Embryonic facial prominence (tissue), 1 donor: ENCODE measurements around the gene XAGE1B.
"Not testable (repeated sequence)": the region's sequence is repeated elsewhere in the genome, so short reads cannot be mapped to it uniquely, and the experiment has no call there.

Experiments
- DNase-seq: peaks from one replicate; pipeline ENCODE4 v3.0.0-alpha.2; 2016; ENCODE audit errors: extremely low spot score

Gene XAGE1B, protein sequence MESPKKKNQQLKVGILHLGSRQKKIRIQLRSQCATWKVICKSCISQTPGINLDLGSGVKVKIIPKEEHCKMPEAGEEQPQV

DNA sequence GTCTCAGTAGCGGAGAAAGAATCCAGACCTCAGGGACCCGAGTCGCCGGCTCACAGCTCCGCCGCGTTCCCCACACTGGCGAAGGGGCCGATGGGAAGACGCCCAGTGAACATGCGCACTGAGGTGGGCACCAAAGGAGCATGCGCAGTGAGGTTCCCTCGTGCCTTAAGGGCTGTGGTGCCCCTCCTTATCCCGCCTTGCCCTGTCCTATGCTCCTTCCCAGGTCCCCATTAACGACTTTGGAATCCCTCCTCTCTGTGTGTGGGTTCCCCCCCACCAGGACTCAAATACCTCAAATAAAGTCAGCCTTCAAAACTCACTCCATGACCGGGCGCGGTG lies at the start of gene XAGE1B:
TSS of gene XAGE1B (minus strand) at position 77 of the 339 bp plus-strand sequence. CDS start 1,536 bp downstream, outside the sequence.
- DNase-seq = not testable (repeated sequence)

DNA sequence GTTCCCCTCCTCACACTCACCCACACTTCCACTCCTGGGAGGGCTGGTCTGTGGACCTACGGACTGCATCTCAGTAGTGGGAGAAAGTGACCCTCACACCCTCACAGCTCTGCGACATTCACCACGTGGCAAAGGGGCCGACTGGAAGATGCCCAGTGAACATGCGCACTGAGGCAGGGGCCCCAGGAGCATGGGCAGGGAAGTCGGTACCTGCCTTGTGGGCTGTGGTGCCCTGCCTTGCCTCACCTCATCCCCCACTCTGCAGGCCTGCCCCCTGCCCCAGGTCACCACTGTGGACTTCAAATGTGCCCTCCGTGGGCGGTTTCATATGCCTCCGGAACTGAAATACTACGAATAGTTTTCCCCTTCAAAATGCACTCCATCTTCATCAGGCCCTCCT lies 46.2 kb upstream of the XAGE1B start:
- no peak for DNase-seq

DNA sequence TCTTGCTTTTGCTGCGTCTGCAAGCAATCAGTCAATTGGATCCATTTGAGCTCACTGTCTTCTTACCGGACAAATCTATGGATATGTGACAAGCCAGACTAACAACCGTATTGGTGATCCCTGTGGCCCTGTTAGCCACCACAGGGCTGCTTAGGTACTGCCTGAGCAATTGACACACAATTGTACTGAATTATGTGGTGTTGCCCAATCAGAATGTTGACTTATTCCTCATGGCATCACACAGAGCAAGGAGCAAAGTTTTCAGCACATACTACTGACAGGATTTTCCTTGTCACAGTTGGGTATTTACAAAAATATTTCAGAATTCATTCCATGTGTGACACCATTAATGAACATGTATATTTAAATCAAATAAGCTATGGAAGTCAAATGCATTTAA lies 41.3 kb upstream of the XAGE1B start:
- no peak for DNase-seq

DNA sequence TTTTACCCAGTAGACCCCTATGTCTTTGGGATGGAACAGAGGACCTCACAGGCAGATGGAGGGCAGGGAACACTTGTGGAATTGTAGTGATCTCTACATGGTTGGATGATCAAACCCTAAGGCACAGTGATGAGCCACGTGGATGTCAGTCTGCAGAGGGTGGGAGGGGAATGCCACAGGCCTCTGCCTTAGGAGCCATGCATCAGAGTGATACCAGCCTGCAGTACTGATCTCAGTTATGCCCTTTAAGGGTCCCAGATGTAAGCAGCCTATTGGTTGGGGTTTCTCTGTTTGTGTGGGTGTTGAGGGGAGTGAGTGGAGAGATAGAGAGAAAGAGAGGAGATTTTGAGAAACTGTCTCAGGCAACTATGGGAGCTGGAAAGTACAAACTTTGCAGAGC lies 39.9 kb upstream of the XAGE1B start:
- DNase-seq = no peak

DNA sequence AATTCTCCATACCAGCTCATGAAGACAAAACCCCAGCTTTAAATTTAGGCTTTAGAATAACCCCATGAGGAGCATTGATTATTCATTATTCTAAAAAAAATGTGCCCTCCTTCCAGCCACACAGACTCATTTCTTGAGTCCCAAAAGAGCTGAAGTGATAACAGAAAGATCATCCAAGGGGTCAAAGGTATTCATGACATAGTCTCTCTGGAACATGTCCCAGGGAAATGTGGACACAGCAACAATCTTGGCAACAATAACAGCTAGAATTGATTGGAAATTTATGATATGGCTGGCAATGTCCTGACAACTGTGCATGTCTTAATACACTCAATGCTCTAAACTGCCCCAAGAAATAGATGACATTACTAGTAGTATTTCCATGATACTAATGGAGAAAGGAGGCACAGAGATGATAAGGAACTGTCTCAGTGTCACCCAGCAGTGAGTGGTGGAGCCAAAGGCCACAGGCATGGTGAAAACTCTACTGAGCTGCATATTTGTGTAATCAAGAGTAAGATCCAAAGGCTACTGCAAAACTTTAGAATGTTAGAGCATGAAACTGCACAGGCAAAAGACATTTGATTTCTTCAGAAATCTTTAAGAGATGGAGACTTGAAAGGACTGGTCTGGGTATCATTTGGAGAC lies 37.3 kb upstream of the XAGE1B start:
- DNase-seq = no peak

DNA sequence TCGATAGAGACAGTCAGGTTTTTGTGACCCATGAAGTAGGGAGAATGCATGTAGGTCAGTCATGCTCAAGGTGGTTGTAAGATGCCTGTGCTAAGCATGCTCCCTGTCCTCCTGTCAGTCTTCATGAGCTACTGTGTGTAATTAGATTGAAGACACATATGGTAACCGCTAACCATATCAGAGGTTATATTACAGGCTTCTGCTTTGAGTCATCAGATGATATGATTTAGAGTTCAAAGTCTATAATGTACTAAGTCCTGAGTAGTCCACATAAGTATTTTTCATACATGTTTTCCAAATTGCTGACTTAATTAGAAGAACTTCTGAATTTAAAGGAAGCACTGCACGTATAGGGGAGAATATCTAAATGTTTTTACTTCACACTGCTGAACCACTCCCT lies 31.9 kb upstream of the XAGE1B start:
- DNase-seq = not testable (repeated sequence)

DNA sequence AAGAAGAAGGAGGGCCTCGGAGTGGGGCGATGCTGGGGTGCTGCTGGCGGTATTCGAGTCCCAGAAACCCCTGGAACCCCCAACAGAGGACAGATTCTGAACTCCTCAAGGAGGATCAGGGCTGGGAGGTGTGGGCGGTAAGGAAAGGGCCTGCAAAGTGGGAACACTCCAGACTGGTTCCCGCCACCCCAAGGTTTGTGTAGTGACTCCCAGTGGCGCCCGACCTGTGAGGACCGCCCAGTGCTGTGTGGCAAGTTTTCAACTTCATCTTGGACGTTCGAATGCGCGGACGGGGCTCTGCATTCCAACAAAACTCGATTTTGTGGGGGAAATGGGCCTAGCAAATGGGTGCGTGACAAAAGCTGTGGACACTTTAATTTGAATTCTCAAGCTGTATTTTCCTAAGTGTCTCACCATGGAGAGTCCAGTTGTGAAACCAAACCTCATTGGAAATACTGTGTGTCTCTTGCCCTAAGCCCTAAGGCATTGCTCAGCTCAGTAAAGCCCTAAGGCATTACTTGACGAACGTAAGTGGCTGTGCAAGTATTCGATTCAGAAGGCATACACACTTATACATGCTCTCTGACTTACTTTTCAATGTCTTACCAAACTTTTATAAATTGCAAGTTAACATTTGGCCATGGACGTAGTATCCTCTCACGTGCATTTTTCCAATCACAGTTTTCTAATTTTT lies 27.4 kb upstream of the XAGE1B start:
- no peak for DNase-seq

DNA sequence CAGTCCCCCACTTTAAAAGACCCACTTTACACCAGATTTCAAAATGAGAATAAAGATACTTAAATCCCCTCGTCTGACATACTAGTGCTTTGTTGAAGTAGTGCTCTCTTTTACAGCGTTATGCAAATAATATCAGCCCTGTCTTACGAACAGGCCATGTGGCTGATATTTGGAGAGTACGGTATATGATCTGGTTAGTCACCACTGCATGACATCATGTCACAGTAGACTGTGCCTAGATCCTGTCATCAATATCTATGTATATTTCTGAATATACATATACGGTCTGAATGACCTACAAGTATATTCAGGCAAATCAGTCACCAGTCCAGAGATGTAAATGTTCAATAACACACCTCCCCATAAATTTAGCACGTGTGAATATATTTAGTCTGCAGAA lies 25.4 kb upstream of the XAGE1B start:
- no peak for DNase-seq

DNA sequence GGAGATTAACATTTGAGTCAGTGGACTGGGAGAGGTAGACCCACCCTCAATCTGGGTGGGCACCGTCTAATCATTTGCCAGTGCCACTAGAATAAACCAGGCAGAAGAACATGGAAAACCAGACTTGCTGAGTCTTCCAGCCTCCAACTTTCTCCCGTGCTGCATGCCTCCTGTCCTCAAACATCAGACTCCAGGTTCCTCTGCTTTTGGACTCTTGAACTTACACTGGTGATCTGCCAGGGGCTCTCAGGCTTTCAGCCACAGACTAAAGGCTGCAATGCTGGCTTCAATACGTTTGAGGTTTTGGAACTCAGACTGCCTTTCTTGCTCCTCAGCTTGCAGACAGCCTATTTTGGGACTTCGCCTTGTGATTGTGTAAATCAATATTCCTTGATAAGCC lies 24.2 kb upstream of the XAGE1B start:
- not testable (repeated sequence) for DNase-seq

DNA sequence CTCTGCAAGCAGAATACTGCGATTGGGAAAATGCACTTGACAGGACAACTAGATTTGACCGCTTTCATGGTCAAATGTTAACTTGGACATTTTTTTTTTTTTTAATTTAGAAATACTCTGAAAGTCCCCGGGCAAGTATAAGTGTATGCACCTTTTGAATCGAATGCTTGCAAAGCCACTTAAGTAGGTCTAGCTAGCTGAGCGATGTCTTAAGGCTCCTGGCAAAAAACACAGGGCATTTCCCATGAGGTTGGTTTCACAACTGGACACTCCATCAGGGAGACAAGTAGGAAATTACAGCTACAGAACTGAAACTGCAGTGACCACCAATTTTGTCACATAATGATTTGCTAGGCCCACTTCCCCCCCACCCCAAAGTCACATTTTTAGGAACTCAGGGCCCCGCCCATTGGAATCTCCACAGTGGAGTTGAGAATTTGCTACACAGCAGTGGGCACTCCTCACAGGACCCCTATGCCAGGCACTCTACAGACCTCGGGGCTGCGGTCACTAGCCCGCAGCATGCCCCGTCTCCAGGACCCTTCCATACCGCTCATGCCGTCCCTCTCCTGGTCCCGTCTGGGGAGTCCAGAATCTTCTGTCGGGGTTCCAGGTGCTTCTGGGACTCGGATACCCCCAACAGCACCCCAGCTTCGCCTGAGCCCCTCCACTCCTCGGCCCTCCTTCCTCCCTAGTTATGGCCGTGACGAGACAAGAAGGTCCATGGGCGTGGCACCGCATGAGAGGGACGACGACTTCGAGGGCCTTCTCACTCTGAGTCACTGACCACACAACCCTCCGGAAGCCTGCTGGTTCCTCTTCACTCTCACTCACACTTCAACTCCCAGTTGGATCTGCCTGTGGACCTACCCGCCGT lies 515 bp downstream of the XAGE1B start:
- not testable (repeated sequence) for DNase-seq

DNA sequence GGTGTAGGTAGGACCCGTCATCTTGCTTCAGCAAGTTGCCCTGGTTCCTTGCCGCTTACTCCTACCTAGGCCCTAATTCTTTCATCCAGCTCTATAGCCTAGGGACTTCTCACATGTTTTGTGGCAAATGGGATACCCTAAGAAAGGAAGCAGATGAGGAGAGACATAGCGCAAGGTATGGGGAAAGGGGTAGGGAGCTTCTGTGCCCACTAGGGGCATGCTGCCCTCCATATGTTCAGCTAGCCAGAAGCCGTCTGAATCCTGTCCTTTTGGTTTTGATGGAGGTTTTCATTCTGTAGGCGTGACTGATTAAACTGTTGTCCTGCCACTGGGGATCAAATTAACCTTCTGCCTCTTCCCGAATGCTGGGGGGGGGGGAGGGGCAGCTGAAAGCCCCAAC lies 5.7 kb downstream of the XAGE1B start:
- DNase-seq = not testable (repeated sequence)

DNA sequence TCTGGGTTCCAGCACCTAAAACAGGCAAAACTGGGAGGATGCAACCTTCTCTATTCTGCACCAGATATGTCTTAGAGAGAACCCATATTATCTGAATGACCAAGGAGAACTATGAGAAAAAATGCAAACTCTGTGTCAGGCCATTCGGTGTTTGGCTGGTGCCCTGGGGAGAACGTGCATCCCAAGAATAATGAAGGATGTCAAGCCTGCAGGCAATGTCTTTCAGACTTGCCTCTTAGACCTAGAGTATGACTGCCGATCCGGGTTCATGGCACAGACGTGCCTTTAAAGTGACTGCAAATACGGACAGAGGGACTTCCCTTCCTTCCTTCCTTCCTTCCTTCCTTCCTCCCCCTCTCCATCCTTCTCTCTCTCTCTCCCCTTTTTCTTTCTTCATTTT lies 6.9 kb downstream of the XAGE1B start:
- no peak for DNase-seq

DNA sequence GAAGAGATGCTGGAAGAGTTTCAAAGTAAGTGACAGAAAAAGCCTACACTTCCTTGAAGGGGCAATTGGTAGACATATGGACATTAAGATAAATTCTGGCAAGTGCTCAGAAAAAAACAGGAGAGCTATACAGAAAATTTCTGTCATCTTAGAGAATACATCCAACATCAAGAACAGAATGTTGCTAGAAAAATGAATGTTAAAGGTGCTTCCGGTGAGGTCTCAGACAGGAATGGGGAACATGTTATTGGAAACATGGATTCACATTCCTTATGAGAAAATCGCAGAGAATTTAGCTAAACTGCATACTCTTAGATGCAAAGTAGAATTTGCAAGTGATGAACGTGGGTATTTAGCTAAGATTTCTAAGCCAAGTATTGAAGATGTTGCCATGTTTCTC lies 9.5 kb downstream of the XAGE1B start:
- DNase-seq = no peak

DNA sequence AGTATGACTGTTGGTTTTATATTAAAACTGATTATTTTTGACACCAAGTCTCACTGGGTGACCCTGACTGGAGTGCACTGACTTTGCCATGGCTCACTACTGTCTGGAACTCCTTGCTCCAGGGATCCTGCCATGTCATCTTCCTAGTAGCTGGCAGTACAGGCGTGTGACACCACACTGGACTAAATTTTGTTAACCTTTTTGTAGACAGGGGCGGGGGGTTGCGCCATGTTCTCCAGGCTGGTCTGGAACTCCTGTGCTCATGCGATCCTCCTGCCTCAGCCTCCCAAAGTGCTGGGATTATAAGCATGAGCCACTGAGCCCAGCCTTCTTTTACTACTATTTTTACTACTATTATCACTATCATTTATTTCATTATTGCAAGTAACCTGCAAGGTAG lies 12.3 kb downstream of the XAGE1B start:
- no peak for DNase-seq

DNA sequence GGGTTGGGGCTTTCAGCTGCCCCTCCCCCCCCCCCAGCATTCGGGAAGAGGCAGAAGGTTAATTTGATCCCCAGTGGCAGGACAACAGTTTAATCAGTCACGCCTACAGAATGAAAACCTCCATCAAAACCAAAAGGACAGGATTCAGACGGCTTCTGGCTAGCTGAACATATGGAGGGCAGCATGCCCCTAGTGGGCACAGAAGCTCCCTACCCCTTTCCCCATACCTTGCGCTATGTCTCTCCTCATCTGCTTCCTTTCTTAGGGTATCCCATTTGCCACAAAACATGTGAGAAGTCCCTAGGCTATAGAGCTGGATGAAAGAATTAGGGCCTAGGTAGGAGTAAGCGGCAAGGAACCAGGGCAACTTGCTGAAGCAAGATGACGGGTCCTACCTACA lies 15.5 kb downstream of the XAGE1B start:
- not testable (repeated sequence) for DNase-seq

DNA sequence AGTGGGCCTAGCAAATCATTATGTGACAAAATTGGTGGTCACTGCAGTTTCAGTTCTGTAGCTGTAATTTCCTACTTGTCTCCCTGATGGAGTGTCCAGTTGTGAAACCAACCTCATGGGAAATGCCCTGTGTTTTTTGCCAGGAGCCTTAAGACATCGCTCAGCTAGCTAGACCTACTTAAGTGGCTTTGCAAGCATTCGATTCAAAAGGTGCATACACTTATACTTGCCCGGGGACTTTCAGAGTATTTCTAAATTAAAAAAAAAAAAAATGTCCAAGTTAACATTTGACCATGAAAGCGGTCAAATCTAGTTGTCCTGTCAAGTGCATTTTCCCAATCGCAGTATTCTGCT lies 20.5 kb downstream of the XAGE1B start:
- DNase-seq = not testable (repeated sequence)

DNA sequence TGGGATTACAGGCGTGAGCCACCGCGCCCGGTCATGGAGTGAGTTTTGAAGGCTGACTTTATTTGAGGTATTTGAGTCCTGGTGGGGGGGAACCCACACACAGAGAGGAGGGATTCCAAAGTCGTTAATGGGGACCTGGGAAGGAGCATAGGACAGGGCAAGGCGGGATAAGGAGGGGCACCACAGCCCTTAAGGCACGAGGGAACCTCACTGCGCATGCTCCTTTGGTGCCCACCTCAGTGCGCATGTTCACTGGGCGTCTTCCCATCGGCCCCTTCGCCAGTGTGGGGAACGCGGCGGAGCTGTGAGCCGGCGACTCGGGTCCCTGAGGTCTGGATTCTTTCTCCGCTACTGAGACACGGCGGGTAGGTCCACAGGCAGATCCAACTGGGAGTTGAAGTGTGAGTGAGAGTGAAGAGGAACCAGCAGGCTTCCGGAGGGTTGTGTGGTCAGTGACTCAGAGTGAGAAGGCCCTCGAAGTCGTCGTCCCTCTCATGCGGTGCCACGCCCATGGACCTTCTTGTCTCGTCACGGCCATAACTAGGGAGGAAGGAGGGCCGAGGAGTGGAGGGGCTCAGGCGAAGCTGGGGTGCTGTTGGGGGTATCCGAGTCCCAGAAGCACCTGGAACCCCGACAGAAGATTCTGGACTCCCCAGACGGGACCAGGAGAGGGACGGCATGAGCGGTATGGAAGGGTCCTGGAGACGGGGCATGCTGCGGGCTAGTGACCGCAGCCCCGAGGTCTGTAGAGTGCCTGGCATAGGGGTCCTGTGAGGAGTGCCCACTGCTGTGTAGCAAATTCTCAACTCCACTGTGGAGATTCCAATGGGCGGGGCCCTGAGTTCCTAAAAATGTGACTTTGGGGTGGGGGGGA lies 21.1 kb downstream of the XAGE1B start, which contains the start of gene XAGE1A:
TSS of gene XAGE1A (plus strand) at position 264 of the 874 bp plus-strand sequence. CDS start 1,554 bp downstream, outside the sequence.
- DNase-seq = not testable (repeated sequence)

DNA sequence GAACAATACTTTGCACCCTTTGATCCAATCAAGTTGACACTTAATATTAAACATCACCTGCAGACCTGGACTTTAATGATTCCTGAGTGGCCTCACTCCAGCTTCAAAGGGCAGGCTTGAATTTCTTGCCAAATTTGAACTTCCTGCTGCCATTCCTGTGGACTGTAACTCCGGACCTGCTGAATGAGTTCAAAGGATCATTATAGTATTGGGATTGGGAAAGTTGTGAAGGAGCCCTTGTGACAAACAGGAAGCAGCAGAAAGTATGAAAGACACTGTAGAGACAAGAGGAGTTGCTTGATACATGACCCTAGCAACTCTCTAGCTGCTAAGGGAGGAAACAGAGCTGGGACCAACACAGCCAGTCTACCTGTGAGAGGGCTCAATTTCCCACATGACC lies 45.6 kb downstream of the XAGE1B start:
- DNase-seq = not testable (repeated sequence)
